Panc1 (cell line): ENCODE measurements around the gene AVL9. TPM values are rescaled to one million over a fixed set of nuclear protein-coding genes. Genes with fewer than 3 reads are reported as not detected.

Experiments
- ATAC-seq: fragments of 200-7000 bp; cut with Tn5 transposase; 2 replicates; pipeline ENCODE4 v1.9.1; 2020; ENCODE audit warnings: mild to moderate bottlenecking, moderate library complexity
- BruUV-seq: library from RNA; stranded (reverse); fragments of 400-500 nt; replicated peaks from 2 replicates; lab custom pipeline; 2021; lab: Mats Ljungman, UMichigan
- CTCF ChIA-PET: fragments of 300-600 bp; sonication (Branson Sonifier 250); formaldehyde crosslinking; loops from one replicate; lab custom pipeline; 2022; ENCODE audit warnings: antibody characterized with exemption; lab: Charles Lee
- POLR2A ChIA-PET: fragments of 300-600 bp; sonication (Branson Sonifier 250); formaldehyde crosslinking; loops from one replicate; lab custom pipeline; 2022; ENCODE audit warnings: antibody characterized with exemption; lab: Charles Lee
- DNase-seq: peaks from one replicate; pipeline ENCODE4 v3.0.0-alpha.2; 2010; ENCODE audit warnings: low read depth, low spot score
- H3K27ac ChIP-seq: 2 replicates; pipeline ENCODE4 v1.5.1; 2011; ENCODE audit warnings: mild to moderate bottlenecking, low read length, inconsistent platforms
- H3K27me3 ChIP-seq: fragments of 200-500 bp; sonication (Bioruptor generic); 2 replicates; pipeline ENCODE4 v1.6.0; 2014; ENCODE audit warnings: low read length, inconsistent platforms; ENCODE audit not compliant: control insufficient read depth, insufficient read depth
- H3K36me3 ChIP-seq: fragments of 200-500 bp; sonication (Bioruptor generic); 2 replicates; pipeline ENCODE4 v1.5.1; 2014; ENCODE audit warnings: inconsistent platforms, mild to moderate bottlenecking, low read length, moderate library complexity; ENCODE audit not compliant: control insufficient read depth, insufficient read depth
- H3K4me1 ChIP-seq: 2 replicates; pipeline ENCODE4 v1.5.1; 2011; ENCODE audit warnings: inconsistent platforms, mild to moderate bottlenecking, low read length, moderate library complexity; ENCODE audit not compliant: control insufficient read depth, insufficient read depth
- H3K4me3 ChIP-seq, 2 experiments: 2 replicates each; pipeline ENCODE4 v1.5.1; 2011 to 2012; ENCODE audit warnings: low read depth in 2 of 2, low read length in 2 of 2, mild to moderate bottlenecking in 2 of 2, inconsistent platforms in 1 of 2, moderate library complexity in 1 of 2
- H3K9me3 ChIP-seq: fragments of 200-500 bp; sonication (Bioruptor generic); 2 replicates; pipeline ENCODE4 v1.5.1; 2014; ENCODE audit warnings: low read depth, mild to moderate bottlenecking, inconsistent platforms, low read length, moderate library complexity; ENCODE audit not compliant: control insufficient read depth, insufficient read depth
- POLR2AphosphoS5 ChIP-seq: IDR thresholded peaks from 2 replicates; pipeline ENCODE4 v1.6.1; 2012; ENCODE audit warnings: mild to moderate bottlenecking, low read depth, low read length, moderate library complexity
- SIN3A ChIP-seq: IDR thresholded peaks from 2 replicates; pipeline ENCODE4 v1.6.1; 2012; ENCODE audit warnings: low read depth, mild to moderate bottlenecking, low read length, moderate library complexity, borderline replicate concordance; ENCODE audit not compliant: insufficient read depth
- TCF7L2 ChIP-seq: IDR thresholded peaks from 2 replicates; pipeline ENCODE4 v1.6.1; 2011; ENCODE audit warnings: mild to moderate bottlenecking, low read depth, low read length, inconsistent platforms
- in situ Hi-C: cut with HindIII; loops from 2 replicates; pipeline ENCODE4 v1.10.0; 2016; ENCODE audit warnings: low sequenced_read_pairs, low pct_unique_long_range_greater_than_20kb
- intact Hi-C: fragments of 100-400 bp; cut with micrococcal nuclease; formaldehyde crosslinking; loops from one replicate; pipeline ENCODE4 v1.10.0; 2022; ENCODE audit not compliant: unreplicated experiment
- total RNA-seq: library from RNA; stranded (reverse); gene quantifications from one replicate; pipeline ENCODE4 v1.2.1, GENCODE V29; 2021; ENCODE audit not compliant: unreplicated experiment
- TF ChIP-seq, protein P1 (sequence below), 2 experiments: IDR thresholded peaks; 2 replicates each; pipeline ENCODE4 v1.6.1; 2011 to 2012; ENCODE audit warnings: low read depth in 2 of 2, control low read depth in 1 of 2, low read length in 1 of 2, mild to moderate bottlenecking in 1 of 2, moderate library complexity in 1 of 2; ENCODE audit not compliant: insufficient read depth in 1 of 2
- TF ChIP-seq, protein P2 (sequence below): fragments of 450-650 bp; IDR thresholded peaks from 2 replicates; pipeline ENCODE4 v1.5.1; 2017; ENCODE audit warnings: mild to moderate bottlenecking

AVL9 gene
- total RNA-seq, 1 experiment from 2014 or later = 66.6 TPM

DNA sequence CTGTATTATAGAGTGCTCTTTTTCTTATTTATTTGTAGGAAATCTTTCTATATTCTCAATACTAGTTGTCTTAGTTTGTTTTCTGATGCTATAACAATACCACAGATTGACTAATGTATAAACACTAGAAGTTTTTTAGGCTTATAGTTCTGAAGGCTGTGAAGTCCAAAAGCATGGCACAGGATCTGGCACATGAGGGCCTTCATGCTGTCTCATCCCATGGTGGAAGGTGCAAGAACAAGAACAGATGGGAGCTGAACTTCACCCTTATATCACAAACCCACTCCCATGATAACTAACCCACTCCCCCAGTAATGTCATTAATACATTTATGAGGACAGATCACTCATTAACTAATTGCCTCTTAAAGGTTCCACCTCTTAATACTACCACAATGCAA is 109.7 kb downstream of the AVL9 start:
- Histone ChIP-seq H3K4me3 (no peak overlapping the region), H3K27ac (no peak overlapping the region), H3K27me3 (no peaks in the 10 kb centered on the region), H3K9me3 (no peaks in the 10 kb centered on the region), H3K4me1 (no peaks in the 10 kb centered on the region), H3K36me3 (no peaks in the 10 kb centered on the region)
- intact Hi-C loops = no loop called here
- ChIA-PET POLR2A (no interaction called here), CTCF (no interaction called here)
- in situ Hi-C loops = no loop called here
- BruUV-seq = no TSS peak
- TF ChIP-seq, protein P1, sequence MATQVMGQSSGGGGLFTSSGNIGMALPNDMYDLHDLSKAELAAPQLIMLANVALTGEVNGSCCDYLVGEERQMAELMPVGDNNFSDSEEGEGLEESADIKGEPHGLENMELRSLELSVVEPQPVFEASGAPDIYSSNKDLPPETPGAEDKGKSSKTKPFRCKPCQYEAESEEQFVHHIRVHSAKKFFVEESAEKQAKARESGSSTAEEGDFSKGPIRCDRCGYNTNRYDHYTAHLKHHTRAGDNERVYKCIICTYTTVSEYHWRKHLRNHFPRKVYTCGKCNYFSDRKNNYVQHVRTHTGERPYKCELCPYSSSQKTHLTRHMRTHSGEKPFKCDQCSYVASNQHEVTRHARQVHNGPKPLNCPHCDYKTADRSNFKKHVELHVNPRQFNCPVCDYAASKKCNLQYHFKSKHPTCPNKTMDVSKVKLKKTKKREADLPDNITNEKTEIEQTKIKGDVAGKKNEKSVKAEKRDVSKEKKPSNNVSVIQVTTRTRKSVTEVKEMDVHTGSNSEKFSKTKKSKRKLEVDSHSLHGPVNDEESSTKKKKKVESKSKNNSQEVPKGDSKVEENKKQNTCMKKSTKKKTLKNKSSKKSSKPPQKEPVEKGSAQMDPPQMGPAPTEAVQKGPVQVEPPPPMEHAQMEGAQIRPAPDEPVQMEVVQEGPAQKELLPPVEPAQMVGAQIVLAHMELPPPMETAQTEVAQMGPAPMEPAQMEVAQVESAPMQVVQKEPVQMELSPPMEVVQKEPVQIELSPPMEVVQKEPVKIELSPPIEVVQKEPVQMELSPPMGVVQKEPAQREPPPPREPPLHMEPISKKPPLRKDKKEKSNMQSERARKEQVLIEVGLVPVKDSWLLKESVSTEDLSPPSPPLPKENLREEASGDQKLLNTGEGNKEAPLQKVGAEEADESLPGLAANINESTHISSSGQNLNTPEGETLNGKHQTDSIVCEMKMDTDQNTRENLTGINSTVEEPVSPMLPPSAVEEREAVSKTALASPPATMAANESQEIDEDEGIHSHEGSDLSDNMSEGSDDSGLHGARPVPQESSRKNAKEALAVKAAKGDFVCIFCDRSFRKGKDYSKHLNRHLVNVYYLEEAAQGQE (IDR thresholded peaks at IDR 0.05; ENCODE audit: insufficient read depth in 1 of 2, low read depth in 2 of 2, low read length in 1 of 2) = no peak
- TF ChIP-seq TCF7L2 (no peak), POLR2AphosphoS5 (no peak), SIN3A (no peak)
- TF ChIP-seq, protein P2, sequence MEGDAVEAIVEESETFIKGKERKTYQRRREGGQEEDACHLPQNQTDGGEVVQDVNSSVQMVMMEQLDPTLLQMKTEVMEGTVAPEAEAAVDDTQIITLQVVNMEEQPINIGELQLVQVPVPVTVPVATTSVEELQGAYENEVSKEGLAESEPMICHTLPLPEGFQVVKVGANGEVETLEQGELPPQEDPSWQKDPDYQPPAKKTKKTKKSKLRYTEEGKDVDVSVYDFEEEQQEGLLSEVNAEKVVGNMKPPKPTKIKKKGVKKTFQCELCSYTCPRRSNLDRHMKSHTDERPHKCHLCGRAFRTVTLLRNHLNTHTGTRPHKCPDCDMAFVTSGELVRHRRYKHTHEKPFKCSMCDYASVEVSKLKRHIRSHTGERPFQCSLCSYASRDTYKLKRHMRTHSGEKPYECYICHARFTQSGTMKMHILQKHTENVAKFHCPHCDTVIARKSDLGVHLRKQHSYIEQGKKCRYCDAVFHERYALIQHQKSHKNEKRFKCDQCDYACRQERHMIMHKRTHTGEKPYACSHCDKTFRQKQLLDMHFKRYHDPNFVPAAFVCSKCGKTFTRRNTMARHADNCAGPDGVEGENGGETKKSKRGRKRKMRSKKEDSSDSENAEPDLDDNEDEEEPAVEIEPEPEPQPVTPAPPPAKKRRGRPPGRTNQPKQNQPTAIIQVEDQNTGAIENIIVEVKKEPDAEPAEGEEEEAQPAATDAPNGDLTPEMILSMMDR = no peak
- no peak for DNase-seq
- no peak for ATAC-seq

DNA sequence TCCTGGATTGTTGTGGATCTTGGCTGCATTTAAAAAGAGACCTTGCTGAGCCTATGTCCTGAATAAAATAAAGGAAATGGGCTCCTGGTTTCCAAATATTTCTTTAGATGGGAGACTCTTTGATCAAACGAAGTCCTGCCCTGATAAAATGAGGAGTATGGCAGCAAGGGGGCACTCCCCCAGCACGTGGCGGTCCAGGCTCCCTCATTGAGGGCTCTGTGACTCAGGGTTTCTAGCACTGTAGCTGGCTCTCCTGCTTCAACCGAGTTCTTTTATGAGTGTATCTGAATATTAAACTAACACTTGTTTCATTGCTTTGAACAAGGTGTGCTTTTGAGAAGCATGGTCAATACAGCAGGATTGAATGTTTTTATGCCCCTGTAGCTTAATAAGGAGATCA is 114.2 kb downstream of the AVL9 start:
- Histone ChIP-seq H3K4me3 (no peak overlapping the region), H3K36me3 (no peaks in the 10 kb centered on the region), H3K27me3 (no peaks in the 10 kb centered on the region), H3K9me3 (no peaks in the 10 kb centered on the region), H3K4me1 (no peaks in the 10 kb centered on the region), H3K27ac (no peak overlapping the region)
- BruUV-seq = no TSS peak
- no peak for DNase-seq
- in situ Hi-C loops = no loop called here
- no peak for TF ChIP-seq TCF7L2
- TF ChIP-seq SIN3A = no peak
- TF ChIP-seq, protein P2 = no peak
- no peak for TF ChIP-seq POLR2AphosphoS5
- TF ChIP-seq, protein P1 (IDR thresholded peaks at IDR 0.05; ENCODE audit: insufficient read depth in 1 of 2, low read depth in 2 of 2, low read length in 1 of 2) = no peak
- CTCF ChIA-PET = no interaction called here
- POLR2A ChIA-PET = no interaction called here
- intact Hi-C loops = no loop called here
- no peak for ATAC-seq
